HepG2 (cell line): ENCODE results near the gene MYBL2.

Source experiments
- FOXJ3 ChIP-seq: sonication (generic); formaldehyde crosslinking; IDR thresholded peaks from 2 replicates; pipeline ENCODE4 v1.4.0; 2020; ENCODE audit warnings: missing genetic modification reagents, mild to moderate bottlenecking, borderline replicate concordance
- ZNF598 ChIP-seq: sonication (generic); formaldehyde crosslinking; IDR thresholded peaks from 2 replicates; pipeline ENCODE4 v1.5.1; 2020; ENCODE audit warnings: mild to moderate bottlenecking, missing genetic modification reagents, borderline replicate concordance

- TF ChIP-seq FOXJ3 (CRISPR knock-in tag) (no peak), ZNF598 (no peak)
Measured at GRCh38 chr20:43681468-43681942, 14.6 kb downstream of the MYBL2 start.
